ENCODE data around the gene ICAM4.
A peak's percentile ranks its signal among the peaks of the same experiment; 100 is the strongest.

Gene ICAM4

DNA sequence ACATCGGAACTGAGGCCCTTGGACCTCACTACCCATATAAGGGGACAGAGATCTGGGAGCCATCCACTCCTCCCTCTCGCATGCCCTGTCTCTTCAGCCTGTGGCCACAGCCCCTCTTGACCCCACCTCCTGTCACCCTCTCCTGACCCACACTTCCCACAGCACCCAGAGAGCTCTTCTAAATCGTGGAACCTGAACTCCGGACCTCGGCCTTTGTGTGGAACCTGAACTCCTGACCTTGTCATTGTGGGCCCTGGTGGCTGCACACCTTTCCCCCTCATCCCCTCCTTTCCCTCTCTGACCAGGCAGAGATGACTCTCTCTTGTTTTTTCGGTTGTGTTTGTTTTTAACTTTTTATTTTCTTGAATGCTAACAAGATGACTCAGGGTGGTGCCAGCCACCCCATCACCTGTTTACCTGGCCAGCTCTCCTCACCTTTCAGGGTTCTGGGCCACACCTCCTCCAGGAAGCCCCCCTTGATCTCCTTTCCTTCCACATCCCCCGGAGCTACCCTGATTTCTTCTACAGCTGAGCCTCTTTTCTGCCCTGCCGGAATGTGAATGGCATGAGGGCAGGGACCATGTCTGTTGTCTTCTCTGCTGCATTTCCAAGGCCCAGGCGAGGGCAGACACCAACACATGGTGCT, 29.7 kb upstream of the ICAM4 start:
- Mint-ChIP-seq H3K27ac (peak overlapping the region in 1 of 2 donors; percentile 3), H3K4me3 (no peak overlapping the region), H3K27me3 (no peaks in the 10 kb centered on the region)

DNA sequence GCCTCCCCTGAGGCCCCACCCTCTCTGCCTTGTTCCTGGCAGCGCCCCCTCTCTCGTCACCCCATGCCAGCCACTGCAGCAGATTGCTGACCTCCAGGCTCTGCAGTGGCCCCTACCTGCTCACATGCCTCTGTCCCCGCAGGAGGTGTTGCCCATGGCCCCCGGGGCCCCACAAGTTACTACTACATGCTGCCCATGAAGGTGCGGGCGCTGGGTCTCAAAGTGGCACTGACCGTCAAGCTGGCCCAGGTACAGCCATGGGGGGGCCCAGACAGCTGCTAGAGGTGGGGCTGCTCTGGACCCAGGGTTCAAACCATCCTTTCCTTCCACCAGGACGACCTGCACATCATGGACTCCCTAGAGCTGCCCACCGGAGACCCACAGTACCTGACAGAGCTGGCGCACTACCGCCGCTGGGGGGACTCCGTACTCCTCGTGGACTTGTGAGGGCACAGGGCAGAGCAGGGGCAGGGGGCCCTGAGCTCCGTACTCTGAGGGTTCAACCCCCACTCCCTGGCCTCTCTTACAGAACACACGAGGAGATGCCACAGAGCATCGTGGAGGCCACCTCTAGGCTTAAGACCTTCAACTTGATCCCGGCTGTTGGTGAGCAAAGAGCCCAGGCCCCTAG, 28.6 kb upstream of the ICAM4 start:
- no peak for ATAC-seq (replicated peaks)
- H3K9me3 Mint-ChIP-seq, result no peaks in the 10 kb centered on the region
- no peak for DNase-seq
- H3K36me3 Mint-ChIP-seq (ENCODE audit: insufficient read depth), result peaks cover 45% of the 10 kb centered on the region
- H3K4me3 Mint-ChIP-seq, result no peak overlapping the region
- H3K4me1 Mint-ChIP-seq (ENCODE audit: low read depth in 2 of 2), result peaks cover 0 to 5% of the 10 kb centered on the region in 2 donors
- H3K27ac Mint-ChIP-seq, result no peak overlapping the region
- no peaks in the 10 kb centered on the region for H3K27me3 Mint-ChIP-seq

More for the DNA sequence above, 29.7 kb upstream of the ICAM4 start:
- Mint-ChIP-seq H3K9me3 (no peaks in the 10 kb centered on the region), H3K36me3 (ENCODE audit: insufficient read depth) (peaks cover 48% of the 10 kb centered on the region), H3K4me1 (ENCODE audit: low read depth in 2 of 2) (peaks cover 5 to 7% of the 10 kb centered on the region in 2 donors)
- no peak for ATAC-seq (replicated peaks)
- no peak for DNase-seq

DNA sequence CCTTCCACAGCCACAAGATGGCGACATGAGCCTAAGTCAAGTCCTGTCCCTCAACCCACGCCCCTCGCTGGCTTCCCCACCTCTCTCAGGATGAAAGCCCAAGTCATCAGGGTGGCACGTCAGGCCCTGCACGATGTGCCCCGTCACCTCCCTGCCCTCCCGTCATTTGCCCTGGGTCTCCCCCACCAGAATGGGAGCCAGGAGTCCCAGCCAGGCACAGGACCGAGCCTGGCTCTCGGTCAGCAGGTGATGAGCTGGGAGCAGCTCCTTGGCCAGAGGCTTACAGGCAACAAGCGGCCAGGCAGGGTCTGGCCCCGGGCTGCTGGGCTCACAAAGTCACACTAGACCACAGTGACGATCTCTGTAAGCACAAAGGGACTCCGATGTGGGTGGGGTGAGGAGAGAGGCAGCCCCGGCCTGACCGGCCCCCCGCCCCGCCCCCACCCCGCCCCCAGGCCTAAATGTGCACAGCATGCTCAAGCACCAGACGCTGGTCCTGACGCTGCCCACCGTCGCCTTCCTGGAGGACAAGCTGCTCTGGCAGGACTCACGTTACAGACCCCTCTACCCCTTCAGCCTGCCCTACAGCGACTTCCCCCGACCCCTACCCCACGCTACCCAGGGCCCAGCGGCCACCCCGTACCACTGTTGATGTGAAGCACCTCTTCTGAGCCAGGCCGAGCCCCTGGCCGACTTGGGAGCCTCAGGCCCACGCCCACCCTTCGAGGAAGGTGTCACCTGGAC, 27.4 kb upstream of the ICAM4 start:
- Mint-ChIP-seq H3K27ac (peak overlapping the region in 1 of 2 donors; percentile 32), H3K9me3 (no peaks in the 10 kb centered on the region), H3K4me1 (ENCODE audit: low read depth in 2 of 2) (peaks cover 0 to 5% of the 10 kb centered on the region in 2 donors), H3K27me3 (no peaks in the 10 kb centered on the region), H3K36me3 (ENCODE audit: insufficient read depth) (peaks cover 45% of the 10 kb centered on the region), H3K4me3 (no peak overlapping the region)
- DNase-seq (peak; percentile 84 to 87 (median 85)), ATAC-seq (replicated peaks) (peak; percentile 97)

DNA sequence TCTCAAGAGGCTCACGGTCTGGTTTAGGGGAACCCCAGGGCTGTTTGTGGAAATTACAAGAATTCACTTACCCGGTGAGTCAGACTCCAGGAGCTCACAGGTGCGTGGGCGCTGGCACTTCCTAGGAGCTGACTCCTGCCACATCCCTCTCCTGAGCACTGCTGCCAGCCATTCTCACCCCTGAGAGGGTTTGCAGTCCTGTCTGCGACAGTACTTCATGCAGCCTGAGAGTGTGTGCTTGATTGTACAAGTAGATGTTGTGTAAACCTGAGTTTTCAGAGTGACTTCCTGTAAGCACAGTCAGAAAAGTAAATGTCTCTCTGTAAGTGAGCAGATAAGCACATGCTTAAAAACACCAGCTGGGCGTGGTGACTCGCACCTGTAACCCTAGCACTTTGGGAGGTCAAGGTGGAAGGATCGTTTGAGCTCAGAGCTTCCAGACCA, 26.6 kb upstream of the ICAM4 start:
- no peaks in the 10 kb centered on the region for H3K27me3 Mint-ChIP-seq
- no peak overlapping the region for H3K4me3 Mint-ChIP-seq
- H3K36me3 Mint-ChIP-seq (ENCODE audit: insufficient read depth), result peaks cover 39% of the 10 kb centered on the region
- H3K27ac Mint-ChIP-seq, result peak overlapping the region in 1 of 2 donors; percentile 32
- ATAC-seq (replicated peaks) (no peak), DNase-seq (no peak)
- no peaks in the 10 kb centered on the region for H3K9me3 Mint-ChIP-seq
- peaks cover 0 to 5% of the 10 kb centered on the region in 2 donors for H3K4me1 Mint-ChIP-seq (ENCODE audit: low read depth in 2 of 2)

DNA sequence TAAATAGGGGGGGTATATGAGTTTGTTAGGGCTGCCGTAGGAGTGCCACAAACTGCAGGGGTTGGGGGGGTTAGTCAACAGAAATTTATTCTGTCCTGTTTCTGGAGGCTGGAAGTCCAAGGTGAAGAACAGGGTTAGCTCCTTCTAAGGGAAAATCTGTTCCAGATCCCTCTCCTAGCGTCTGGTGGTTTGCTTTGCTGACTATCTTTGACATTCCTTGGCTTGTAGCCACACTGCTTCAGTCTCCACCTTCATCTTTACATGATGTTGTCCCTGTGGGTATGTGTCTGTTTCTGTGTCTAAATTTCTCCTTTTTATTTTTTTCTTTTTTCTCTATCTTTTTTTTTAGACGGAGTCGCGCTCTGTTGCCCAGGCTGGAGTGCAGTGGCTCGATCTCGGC, 24.0 kb upstream of the ICAM4 start:
- Mint-ChIP-seq H3K27me3 (no peaks in the 10 kb centered on the region), H3K27ac (no peak overlapping the region), H3K9me3 (no peaks in the 10 kb centered on the region), H3K4me1 (ENCODE audit: low read depth in 2 of 2) (no peaks in the 10 kb centered on the region), H3K36me3 (ENCODE audit: insufficient read depth) (peaks cover 16% of the 10 kb centered on the region), H3K4me3 (no peak overlapping the region)
- no peak for DNase-seq
- ATAC-seq (replicated peaks), result no peak

DNA sequence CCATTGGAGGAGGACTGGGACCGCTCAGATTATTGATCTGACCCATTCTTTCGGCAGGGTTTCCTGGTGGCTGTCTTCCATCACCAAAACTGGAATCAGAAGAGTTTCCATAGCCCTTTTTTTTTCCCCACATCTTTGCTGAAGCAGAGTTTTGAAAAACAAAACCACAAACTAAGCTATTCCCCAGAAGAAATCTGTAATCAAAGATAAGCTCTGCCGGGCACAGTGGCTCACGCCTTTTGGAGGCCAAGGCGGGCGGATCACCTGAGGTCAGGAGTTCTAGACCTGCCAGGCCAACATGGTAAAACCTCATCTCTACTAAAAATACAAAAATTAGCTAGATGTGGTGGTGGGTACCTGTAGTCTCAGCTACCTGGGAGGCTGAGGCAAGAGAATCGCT, 20.0 kb upstream of the ICAM4 start:
- no peaks in the 10 kb centered on the region for H3K9me3 Mint-ChIP-seq
- no peak overlapping the region for H3K27ac Mint-ChIP-seq
- DNase-seq (no peak), ATAC-seq (replicated peaks) (no peak)
- peaks cover 20 to 21% of the 10 kb centered on the region in 2 donors for H3K4me1 Mint-ChIP-seq (ENCODE audit: low read depth in 2 of 2)
- H3K27me3 Mint-ChIP-seq, result no peaks in the 10 kb centered on the region
- H3K36me3 Mint-ChIP-seq (ENCODE audit: insufficient read depth), result peaks cover 31% of the 10 kb centered on the region
- H3K4me3 Mint-ChIP-seq, result no peak overlapping the region

DNA sequence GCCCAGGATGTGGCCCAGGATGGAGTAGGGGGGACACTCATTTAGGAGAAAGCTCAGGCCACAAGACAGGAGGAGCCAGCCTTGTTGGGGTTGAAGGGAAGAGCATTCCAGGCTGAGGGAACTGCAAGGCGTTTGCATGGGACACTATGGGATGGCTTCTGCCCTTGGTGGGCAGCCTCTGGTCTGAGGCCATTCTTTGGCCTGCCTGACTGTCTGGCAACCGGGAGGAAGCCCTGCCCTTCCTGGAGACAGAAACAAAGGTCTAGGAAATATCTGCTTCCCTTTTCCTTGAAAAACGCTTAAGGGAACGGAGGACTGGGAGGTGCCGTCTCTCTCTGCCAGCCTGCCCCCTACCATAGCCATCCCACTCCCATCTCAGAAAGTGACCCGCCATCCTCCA, 18.7 kb upstream of the ICAM4 start:
- no peak overlapping the region for H3K4me3 Mint-ChIP-seq
- no peaks in the 10 kb centered on the region for H3K27me3 Mint-ChIP-seq
- H3K4me1 Mint-ChIP-seq (ENCODE audit: low read depth in 2 of 2), result peaks cover 29 to 30% of the 10 kb centered on the region in 2 donors
- no peak overlapping the region for H3K27ac Mint-ChIP-seq
- H3K36me3 Mint-ChIP-seq (ENCODE audit: insufficient read depth), result peaks cover 38% of the 10 kb centered on the region
- DNase-seq, result no peak
- ATAC-seq (replicated peaks), result no peak
- H3K9me3 Mint-ChIP-seq, result no peaks in the 10 kb centered on the region

DNA sequence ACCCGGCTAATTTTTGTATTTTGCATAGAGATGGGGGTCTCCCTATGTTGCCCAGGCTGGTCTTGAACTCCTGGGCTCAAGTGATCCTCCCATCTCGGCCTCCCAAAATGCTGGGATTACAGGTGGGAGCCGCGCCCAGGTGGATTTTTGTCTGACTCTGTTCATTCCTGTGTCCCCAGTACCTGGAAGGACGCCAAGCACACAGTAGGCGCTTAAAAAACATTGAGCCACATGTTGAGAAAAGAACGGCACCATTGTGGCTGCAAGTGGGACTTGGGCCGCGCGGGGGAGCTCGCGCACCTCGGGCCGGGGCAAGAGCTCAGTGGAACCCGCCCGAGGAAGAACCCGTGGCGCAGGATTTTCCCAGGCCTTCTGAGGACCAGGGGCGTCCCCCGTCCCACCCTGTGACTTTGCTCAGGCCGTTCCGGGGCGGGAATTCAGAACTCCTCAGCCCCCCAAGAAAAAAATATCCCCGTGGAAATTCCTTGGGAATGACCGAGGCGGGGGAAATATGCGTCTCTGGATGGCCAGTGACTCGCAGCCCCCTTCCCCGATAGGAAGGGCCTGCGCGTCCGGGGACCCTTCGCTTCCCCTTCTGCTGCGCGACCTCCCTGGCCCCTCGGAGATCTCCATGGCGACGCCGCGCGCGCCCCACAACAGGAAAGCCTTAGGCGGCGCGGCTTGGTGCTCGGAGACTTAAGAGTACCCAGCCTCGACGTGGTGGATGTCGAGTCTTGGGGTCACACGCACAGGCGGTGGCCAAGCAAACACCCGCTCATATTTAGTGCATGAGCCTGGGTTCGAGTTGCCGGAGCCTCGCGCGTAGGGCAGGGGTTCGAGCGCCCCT, 17.2 kb upstream of the ICAM4 start:
- Mint-ChIP-seq H3K9me3 (no peaks in the 10 kb centered on the region), H3K36me3 (ENCODE audit: insufficient read depth) (peaks cover 44% of the 10 kb centered on the region), H3K27ac (peak overlapping the region; percentile 95 to 98), H3K4me3 (peak overlapping the region; percentile 89), H3K27me3 (no peaks in the 10 kb centered on the region), H3K4me1 (ENCODE audit: low read depth in 2 of 2) (peaks cover 31 to 33% of the 10 kb centered on the region in 2 donors)
- ATAC-seq (replicated peaks), result peak; percentile 67
- DNase-seq, result peak; percentile 90 to 94 (median 90)

DNA sequence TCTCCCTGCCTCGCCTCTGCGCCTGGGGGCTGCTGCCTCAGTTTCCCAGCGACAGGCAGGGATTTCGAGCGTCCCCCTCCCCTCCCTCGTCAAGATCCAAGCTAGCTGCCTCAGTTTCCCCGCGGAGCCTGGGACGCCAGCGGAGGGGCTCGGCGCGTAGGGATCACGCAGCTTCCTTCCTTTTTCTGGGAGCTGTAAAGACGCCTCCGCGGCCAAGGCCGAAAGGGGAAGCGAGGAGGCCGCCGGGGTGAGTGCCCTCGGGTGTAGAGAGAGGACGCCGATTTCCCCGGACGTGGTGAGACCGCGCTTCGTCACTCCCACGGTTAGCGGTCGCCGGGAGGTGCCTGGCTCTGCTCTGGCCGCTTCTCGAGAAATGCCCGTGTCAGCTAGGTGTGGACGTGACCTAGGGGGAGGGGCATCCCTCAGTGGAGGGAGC, 16.6 kb upstream of the ICAM4 start:
- Mint-ChIP-seq H3K27me3 (no peaks in the 10 kb centered on the region), H3K27ac (peak overlapping the region; percentile 95 to 98), H3K4me1 (ENCODE audit: low read depth in 2 of 2) (peaks cover 31 to 33% of the 10 kb centered on the region in 2 donors), H3K9me3 (no peaks in the 10 kb centered on the region), H3K36me3 (ENCODE audit: insufficient read depth) (peaks cover 50% of the 10 kb centered on the region), H3K4me3 (peak overlapping the region; percentile 89)
- ATAC-seq (replicated peaks) (peak; percentile 71), DNase-seq (peak; percentile 76 to 80 (median 78))

DNA sequence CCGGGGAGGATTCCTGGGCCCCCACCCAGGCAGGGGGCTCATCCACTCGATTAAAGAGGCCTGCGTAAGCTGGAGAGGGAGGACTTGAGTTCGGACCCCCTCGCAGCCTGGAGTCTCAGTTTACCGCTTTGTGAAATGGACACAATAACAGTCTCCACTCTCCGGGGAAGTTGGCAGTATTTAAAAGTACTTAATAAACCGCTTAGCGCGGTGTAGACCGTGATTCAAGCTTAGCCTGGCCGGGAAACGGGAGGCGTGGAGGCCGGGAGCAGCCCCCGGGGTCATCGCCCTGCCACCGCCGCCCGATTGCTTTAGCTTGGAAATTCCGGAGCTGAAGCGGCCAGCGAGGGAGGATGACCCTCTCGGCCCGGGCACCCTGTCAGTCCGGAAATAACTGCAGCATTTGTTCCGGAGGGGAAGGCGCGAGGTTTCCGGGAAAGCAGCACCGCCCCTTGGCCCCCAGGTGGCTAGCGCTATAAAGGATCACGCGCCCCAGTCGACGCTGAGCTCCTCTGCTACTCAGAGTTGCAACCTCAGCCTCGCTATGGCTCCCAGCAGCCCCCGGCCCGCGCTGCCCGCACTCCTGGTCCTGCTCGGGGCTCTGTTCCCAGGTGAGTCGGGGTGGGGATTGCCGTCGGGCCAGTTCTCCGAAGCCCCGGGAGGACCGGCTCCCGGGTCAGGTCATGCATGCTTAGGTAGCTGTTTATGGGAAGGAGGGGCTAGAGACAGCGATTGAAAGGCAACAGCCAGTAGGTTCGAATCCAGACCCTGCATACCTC, 15.9 kb upstream of the ICAM4 start, which contains the start of gene ICAM1:
Gene ICAM1, plus strand, starts transcription at position 505 of the 779 bp plus-strand sequence. Its CDS starts 40 bp downstream, at position 545.
- Mint-ChIP-seq H3K27me3 (no peaks in the 10 kb centered on the region), H3K9me3 (no peaks in the 10 kb centered on the region), H3K4me3 (peak within 1 kb of the TSS; percentile 89), H3K36me3 (ENCODE audit: insufficient read depth) (peaks cover 56% of the 10 kb centered on the region), H3K4me1 (ENCODE audit: low read depth in 2 of 2) (peaks cover 31 to 33% of the 10 kb centered on the region in 2 donors), H3K27ac (peak within 1 kb of the TSS; percentile 95 to 98)
- DNase-seq (peak; percentile 70 to 72 (median 72)), ATAC-seq (replicated peaks) (peak; percentile 56)

DNA sequence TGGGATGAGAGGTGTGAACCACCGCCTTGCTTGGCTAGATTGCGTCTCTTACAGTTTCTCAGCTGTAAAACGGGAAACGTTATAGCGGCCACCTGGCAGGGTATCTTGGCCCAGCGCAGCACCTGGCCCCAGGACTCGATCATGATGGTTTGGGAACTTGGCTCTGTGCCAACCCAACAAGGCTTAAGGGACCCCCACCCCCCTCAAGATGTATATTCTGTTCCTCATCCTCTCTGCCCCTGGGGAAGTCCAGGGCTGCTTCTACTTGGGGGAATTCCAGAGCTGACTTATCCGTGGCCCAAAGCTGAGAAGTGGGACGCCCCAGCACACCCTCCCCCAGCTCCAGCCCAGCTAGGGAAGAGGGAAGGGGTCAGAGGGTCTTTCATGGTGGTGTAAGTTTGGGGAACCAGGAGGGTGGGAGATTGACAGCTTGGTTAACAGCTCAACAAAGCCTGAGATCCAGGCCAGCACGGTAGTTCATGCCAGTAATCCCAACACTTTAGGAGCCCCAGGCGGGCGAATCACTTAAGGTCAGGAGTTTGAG, 15.1 kb upstream of the ICAM4 start:
- DNase-seq (peak; percentile 33 to 45 (median 43)), ATAC-seq (replicated peaks) (peak; percentile 21)
- Mint-ChIP-seq H3K27me3 (no peaks in the 10 kb centered on the region), H3K36me3 (ENCODE audit: insufficient read depth) (peaks cover 64% of the 10 kb centered on the region), H3K27ac (peak overlapping the region; percentile 95 to 98), H3K4me1 (ENCODE audit: low read depth in 2 of 2) (peaks cover 31 to 33% of the 10 kb centered on the region in 2 donors), H3K9me3 (no peaks in the 10 kb centered on the region), H3K4me3 (peak overlapping the region; percentile 89)

DNA sequence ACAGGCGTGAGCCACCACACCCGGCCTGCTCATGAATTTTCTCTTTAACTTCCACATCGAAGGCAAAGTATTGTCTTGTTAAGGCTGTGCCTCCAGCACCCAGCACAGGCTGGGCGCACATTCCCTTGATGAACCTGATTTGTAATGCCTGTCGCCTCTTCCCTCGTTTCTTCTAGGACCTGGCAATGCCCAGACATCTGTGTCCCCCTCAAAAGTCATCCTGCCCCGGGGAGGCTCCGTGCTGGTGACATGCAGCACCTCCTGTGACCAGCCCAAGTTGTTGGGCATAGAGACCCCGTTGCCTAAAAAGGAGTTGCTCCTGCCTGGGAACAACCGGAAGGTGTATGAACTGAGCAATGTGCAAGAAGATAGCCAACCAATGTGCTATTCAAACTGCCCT, 12.2 kb upstream of the ICAM4 start:
- Mint-ChIP-seq H3K27ac (peak overlapping the region in 1 of 2 donors; percentile 18), H3K36me3 (ENCODE audit: insufficient read depth) (peaks cover 87% of the 10 kb centered on the region), H3K4me3 (no peak overlapping the region), H3K4me1 (ENCODE audit: low read depth in 2 of 2) (peaks cover 36 to 39% of the 10 kb centered on the region in 2 donors), H3K9me3 (no peaks in the 10 kb centered on the region), H3K27me3 (no peaks in the 10 kb centered on the region)
- ATAC-seq (replicated peaks) (no peak), DNase-seq (no peak)

Measured in effector memory CD8-positive, alpha-beta T cell (primary cell).